ENCODE data around the gene IFITM2. TPM values are rescaled to one million over a fixed set of nuclear protein-coding genes. Genes with fewer than 3 reads are reported as not detected.

Gene IFITM2
- total and polyA plus RNA-seq, 2 experiments from 2014 or later = 91.2 to 857 TPM

DNA sequence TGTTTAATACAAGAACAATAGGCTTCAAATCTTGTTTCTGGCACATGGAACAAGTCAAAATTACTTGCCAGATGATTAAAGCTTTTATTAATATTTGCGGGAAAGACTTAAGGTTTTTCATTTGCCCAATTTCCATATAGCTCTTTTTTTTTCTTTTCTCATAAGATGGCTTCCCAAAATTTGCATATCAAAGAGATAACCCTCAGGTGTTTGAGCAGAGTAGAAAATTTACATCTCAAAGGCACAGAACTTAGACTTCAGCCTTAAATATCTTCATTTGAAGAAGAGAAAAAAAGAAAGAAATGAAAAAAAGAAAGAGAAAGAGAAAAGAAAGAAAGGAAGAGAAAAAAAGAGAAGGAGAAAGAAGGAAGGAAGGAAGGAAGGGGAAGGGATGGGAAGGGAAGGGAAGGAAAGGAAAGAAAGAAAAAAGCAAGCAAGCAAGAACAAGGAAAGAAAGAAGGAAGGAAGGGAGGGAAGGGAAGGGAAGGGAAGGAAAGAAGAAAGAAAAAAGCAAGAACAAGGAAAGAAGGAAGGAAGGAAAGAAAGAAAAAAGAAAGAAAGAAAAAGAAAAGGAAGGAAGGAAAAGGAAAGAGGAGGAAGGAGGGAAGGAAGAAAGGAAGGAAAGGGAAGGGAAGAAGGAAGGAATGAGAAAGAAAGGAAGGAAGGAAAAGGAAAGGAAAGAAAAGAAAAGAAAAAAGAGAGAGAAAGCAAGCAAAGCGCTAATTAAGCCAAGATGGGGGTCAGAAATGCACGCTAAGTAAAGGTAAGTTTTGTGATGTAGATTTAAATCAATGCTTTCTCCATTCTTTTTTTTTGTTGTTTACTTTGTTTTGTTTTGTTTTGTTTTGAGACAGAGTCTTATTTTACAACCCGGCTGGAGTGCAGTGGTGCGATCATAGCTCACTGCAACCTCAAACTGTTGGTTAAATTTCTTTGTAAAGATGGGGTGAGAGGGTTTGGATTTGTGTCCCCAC is 33.2 kb downstream of the IFITM2 start:
- Histone ChIP-seq H3K4me2 (peak overlapping the region; percentile 3; the same call in 1 of the 2 replicates), H3K9me2 (ENCODE audit: insufficient read depth) (no peaks in the 10 kb centered on the region), H3K79me2 (replicated peaks; ENCODE audit: insufficient read depth) (no peaks in the 10 kb centered on the region), H3K27me3 (ENCODE audit: insufficient read depth) (no peaks in the 10 kb centered on the region), H2AFZ (no peak overlapping the region), H3K4me1 (ENCODE audit: insufficient read depth) (peaks cover 29% of the 10 kb centered on the region), H3K4me3 (no peak overlapping the region), H3F3A (replicated peaks; ENCODE audit: low read depth) (peaks cover 8% of the 10 kb centered on the region), H3K27ac (ENCODE audit: low read depth) (peak overlapping the region; percentile 82), H4K20me1 (replicated peaks; ENCODE audit: insufficient read depth) (no peaks in the 10 kb centered on the region), H3K36me3 (ENCODE audit: insufficient read depth) (no peaks in the 10 kb centered on the region)
- DNase-seq (ENCODE audit: low spot score) (peak; percentile 89), ATAC-seq (peak; percentile 59)
- H3K27ac Mint-ChIP-seq = peak overlapping the region; percentile 94
- H3K9me3 Mint-ChIP-seq = peaks cover 3% of the 10 kb centered on the region; the same call in 2 of the 3 replicates
- TF ChIP-seq, protein P1, sequence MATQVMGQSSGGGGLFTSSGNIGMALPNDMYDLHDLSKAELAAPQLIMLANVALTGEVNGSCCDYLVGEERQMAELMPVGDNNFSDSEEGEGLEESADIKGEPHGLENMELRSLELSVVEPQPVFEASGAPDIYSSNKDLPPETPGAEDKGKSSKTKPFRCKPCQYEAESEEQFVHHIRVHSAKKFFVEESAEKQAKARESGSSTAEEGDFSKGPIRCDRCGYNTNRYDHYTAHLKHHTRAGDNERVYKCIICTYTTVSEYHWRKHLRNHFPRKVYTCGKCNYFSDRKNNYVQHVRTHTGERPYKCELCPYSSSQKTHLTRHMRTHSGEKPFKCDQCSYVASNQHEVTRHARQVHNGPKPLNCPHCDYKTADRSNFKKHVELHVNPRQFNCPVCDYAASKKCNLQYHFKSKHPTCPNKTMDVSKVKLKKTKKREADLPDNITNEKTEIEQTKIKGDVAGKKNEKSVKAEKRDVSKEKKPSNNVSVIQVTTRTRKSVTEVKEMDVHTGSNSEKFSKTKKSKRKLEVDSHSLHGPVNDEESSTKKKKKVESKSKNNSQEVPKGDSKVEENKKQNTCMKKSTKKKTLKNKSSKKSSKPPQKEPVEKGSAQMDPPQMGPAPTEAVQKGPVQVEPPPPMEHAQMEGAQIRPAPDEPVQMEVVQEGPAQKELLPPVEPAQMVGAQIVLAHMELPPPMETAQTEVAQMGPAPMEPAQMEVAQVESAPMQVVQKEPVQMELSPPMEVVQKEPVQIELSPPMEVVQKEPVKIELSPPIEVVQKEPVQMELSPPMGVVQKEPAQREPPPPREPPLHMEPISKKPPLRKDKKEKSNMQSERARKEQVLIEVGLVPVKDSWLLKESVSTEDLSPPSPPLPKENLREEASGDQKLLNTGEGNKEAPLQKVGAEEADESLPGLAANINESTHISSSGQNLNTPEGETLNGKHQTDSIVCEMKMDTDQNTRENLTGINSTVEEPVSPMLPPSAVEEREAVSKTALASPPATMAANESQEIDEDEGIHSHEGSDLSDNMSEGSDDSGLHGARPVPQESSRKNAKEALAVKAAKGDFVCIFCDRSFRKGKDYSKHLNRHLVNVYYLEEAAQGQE (IDR thresholded peaks at IDR 0.05; ENCODE audit: unreplicated experiment) = no peak
- TF ChIP-seq, protein P2, sequence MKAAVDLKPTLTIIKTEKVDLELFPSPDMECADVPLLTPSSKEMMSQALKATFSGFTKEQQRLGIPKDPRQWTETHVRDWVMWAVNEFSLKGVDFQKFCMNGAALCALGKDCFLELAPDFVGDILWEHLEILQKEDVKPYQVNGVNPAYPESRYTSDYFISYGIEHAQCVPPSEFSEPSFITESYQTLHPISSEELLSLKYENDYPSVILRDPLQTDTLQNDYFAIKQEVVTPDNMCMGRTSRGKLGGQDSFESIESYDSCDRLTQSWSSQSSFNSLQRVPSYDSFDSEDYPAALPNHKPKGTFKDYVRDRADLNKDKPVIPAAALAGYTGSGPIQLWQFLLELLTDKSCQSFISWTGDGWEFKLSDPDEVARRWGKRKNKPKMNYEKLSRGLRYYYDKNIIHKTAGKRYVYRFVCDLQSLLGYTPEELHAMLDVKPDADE (IDR thresholded peaks at IDR 0.05) = no peak
- TF ChIP-seq CREB1 (CRISPR knock-in tag; IDR thresholded peaks at IDR 0.05; ENCODE audit: low read depth) (no peak), NANOG (IDR thresholded peaks at IDR 0.05; ENCODE audit: borderline replicate concordance) (peak; percentile 14; the same call in 1 of the 2 replicates)
- H3K27me3 Mint-ChIP-seq (ENCODE audit: insufficient read depth, low read depth, poor library complexity) = peaks cover 18% of the 10 kb centered on the region
- H3K36me3 Mint-ChIP-seq (ENCODE audit: low read depth) = no peaks in the 10 kb centered on the region; the same call in 1 of the 3 replicates
- peak overlapping the region; percentile 51 for H3K4me3 Mint-ChIP-seq
- H3K4me1 Mint-ChIP-seq = peaks cover 32% of the 10 kb centered on the region

DNA sequence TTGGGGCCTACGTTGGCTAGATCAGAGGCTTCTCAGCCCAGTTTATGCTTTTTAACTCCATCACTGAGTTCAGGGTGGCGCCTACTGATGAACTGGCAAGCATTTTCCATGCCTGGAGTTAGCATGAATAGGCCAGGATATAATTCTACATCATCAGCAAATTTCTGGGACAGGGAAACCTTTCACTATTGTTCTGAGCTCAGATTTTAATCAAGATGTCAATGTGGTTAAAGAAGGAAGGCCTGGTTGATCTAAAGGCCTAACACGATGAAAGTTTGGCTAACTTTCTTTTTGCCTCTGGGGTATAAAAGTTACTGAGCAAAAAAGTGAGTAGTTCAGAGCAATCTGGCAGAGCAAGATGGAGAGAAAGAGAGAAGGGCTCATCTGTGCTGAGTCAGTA is 34.7 kb downstream of the IFITM2 start:
- Histone ChIP-seq H3K9me2 (ENCODE audit: insufficient read depth) (no peaks in the 10 kb centered on the region), H4K20me1 (replicated peaks; ENCODE audit: insufficient read depth) (no peaks in the 10 kb centered on the region), H3K27me3 (ENCODE audit: insufficient read depth) (no peaks in the 10 kb centered on the region), H3K4me1 (ENCODE audit: insufficient read depth) (peaks cover 18% of the 10 kb centered on the region), H3K4me2 (no peak overlapping the region), H3K36me3 (ENCODE audit: insufficient read depth) (no peaks in the 10 kb centered on the region), H3K27ac (ENCODE audit: low read depth) (peak overlapping the region; percentile 82; the same call in 1 of the 2 replicates), H3K4me3 (no peak overlapping the region), H3F3A (replicated peaks; ENCODE audit: low read depth) (peaks cover 8% of the 10 kb centered on the region), H2AFZ (no peak overlapping the region), H3K79me2 (replicated peaks; ENCODE audit: insufficient read depth) (no peaks in the 10 kb centered on the region)
- no peak for DNase-seq (ENCODE audit: low spot score)
- H3K9me3 Mint-ChIP-seq = peaks cover 3% of the 10 kb centered on the region
- peaks cover 20% of the 10 kb centered on the region for H3K4me1 Mint-ChIP-seq
- no peak overlapping the region for H3K27ac Mint-ChIP-seq
- H3K4me3 Mint-ChIP-seq = no peak overlapping the region
- no peak for ATAC-seq
- no peaks in the 10 kb centered on the region; the same call in 1 of the 3 replicates for H3K36me3 Mint-ChIP-seq (ENCODE audit: low read depth)
- peaks cover 14% of the 10 kb centered on the region for H3K27me3 Mint-ChIP-seq (ENCODE audit: insufficient read depth, low read depth, poor library complexity)
- TF ChIP-seq, protein P3, sequence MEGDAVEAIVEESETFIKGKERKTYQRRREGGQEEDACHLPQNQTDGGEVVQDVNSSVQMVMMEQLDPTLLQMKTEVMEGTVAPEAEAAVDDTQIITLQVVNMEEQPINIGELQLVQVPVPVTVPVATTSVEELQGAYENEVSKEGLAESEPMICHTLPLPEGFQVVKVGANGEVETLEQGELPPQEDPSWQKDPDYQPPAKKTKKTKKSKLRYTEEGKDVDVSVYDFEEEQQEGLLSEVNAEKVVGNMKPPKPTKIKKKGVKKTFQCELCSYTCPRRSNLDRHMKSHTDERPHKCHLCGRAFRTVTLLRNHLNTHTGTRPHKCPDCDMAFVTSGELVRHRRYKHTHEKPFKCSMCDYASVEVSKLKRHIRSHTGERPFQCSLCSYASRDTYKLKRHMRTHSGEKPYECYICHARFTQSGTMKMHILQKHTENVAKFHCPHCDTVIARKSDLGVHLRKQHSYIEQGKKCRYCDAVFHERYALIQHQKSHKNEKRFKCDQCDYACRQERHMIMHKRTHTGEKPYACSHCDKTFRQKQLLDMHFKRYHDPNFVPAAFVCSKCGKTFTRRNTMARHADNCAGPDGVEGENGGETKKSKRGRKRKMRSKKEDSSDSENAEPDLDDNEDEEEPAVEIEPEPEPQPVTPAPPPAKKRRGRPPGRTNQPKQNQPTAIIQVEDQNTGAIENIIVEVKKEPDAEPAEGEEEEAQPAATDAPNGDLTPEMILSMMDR (conservative IDR thresholded peaks at IDR 0.05; ENCODE audit: low read depth in 2 of 2) = no peak
- TF ChIP-seq JUNB (IDR thresholded peaks at IDR 0.05; ENCODE audit: unreplicated experiment) (no peak), POLR2AphosphoS5 (IDR thresholded peaks at IDR 0.05; ENCODE audit: low read depth) (no peak), ZNF114 (CRISPR knock-in tag; IDR thresholded peaks at IDR 0.05) (no peak), STAT1 (IDR thresholded peaks at IDR 0.05; ENCODE audit: unreplicated experiment) (no peak), CREB1 (CRISPR knock-in tag; IDR thresholded peaks at IDR 0.05; ENCODE audit: low read depth) (no peak), NANOG (IDR thresholded peaks at IDR 0.05; ENCODE audit: borderline replicate concordance) (no peak), EZH2 (IDR thresholded peaks at IDR 0.05; ENCODE audit: low read depth, unreplicated experiment) (no peak), EZH2phosphoT487 (IDR thresholded peaks at IDR 0.05; ENCODE audit: unreplicated experiment) (no peak)
